GM21717 (cell line): ENCODE measurements around the gene NR2C2AP.
A peak's percentile ranks its signal among the peaks of the same experiment; 100 is the strongest.
"Not testable (repeated sequence)": the region's sequence is repeated elsewhere in the genome, so short reads cannot be mapped to it uniquely, and the experiment has no call there.

Experiments used
- ATAC-seq: cut with Tn5 transposase; IDR thresholded peaks from one replicate; pipeline ENCODE4 v1.9.1; 2021; ENCODE audit warnings: mild to moderate bottlenecking, moderate library complexity; ENCODE audit not compliant: unreplicated experiment

The NR2C2AP gene

DNA sequence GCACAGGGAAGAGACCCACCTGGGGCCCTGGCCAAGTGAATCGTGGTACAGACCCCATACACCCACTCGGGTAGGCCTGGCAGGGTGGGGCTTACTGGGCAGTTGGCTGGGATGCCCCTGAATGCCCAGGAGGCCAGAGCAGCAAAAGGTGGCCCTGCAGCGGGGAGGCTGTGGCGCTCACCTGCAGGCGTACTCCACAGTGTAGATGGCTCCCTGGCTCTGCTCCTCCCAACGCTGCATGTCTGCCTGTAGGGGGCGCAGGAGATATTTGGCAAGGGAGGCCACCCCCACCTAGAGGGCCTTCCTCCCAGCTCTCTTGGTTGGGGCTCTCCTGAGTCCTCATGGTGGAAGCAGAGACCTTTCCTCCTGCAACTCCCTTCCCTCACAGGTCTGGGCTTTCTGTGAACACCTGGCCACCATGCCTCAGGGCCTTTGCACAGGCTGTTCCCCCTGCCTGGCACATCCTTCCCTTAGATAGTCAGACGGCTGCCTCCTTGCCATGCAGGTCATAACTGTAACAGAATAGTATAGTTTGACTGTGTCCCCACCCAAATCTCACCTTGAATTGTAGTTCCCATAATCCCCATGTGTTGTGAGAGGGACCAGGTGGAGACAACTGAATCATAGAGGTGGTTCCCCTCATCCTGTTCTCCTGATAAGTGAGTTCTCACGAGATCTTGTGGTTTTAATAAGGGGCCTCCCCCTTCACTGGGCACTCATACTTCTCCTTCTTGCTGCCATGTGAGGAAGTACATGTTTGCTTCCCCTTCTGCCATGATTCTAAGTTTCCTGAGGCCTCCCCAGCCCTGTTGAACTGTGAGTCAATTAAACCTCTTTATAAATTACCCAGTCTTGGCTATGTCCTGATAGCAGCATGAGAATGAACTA, 17.1 kb downstream of the NR2C2AP start:
- no peak for ATAC-seq

DNA sequence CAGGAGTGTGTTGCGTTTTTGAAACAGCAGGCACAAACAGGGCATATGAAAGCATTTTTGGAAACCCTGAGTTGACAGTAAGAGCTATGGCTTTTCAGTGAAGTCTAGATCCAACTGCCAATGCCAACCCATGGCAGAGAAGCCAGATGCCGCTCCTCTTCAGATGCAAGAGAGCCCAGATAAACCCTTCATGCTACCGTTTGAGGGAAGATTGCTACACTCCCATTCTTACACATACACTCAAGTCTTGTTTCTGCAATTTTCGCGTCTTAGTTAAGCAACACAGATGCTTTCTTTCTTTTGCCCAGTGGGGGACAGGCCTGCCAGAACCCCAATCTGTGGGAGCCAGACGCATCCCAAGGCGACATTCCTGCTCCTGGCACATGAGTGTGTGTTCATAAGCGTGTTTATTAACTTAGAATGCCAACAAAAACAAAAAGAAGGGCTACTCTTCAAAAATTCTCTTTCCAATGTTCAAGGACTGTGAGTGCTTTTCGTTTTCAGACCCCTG, 21.7 kb downstream of the NR2C2AP start:
- no peak for ATAC-seq

DNA sequence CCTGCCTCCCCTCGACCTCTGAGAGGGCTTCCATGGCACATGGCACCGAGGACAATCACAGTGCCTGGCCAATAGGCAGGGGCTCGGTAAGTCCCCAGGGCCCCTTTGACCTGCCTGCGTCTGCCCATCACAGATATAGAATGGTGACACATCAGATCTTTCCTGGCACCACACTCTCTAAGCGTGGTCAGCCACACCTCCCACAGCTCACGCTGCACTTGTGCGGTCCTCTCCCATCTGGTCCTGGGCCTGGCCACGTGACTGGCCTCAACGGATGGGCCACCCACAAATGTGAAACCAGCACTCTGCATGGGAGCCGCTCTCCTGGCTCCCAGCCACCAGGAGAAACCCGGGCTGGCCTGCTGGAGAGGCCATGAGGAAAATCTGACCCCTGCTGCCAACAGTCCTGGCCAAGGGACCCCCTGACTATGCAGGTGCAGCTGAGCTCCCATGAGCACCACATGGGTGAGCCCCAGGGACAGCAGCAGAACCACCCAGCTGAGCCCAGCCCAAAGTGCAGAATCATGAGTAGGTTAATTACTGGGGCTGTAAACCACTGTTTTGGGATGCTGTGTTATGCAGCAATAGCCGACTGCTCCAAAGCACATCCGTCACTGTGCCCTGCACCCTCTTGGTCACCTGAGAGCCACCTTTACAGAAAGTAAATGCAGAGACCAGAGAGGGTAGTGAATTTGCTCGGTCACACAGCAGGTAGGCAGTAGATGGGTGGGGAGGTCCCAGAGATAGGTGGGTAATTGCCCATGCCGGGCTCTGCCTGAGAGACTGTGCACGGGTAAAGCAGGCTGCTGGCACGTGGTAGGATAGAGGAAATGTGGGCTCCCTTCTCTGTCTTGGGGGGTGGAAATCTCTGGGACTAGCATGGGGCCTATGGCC, 23.4 kb downstream of the NR2C2AP start:
- ATAC-seq = no peak

DNA sequence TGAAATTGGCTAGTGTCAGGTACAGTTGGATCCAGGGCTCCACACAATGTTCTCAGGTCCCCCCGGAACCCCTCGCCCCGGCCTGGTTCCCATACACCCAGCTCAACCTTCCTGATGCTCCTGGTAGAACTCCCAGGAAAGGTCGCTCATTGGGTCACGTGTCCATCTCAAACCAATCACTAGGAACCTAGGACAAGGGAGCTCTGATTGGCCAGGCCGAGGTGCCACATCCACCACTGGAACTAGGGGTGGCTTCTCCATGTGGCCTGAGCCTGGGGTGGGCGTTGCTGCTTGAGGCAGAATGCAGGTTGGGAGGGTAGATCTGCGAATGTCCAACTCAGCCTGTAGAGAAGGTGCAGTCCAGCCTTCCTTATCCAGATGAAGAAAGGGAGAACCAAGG, 26.3 kb downstream of the NR2C2AP start:
- no peak for ATAC-seq

DNA sequence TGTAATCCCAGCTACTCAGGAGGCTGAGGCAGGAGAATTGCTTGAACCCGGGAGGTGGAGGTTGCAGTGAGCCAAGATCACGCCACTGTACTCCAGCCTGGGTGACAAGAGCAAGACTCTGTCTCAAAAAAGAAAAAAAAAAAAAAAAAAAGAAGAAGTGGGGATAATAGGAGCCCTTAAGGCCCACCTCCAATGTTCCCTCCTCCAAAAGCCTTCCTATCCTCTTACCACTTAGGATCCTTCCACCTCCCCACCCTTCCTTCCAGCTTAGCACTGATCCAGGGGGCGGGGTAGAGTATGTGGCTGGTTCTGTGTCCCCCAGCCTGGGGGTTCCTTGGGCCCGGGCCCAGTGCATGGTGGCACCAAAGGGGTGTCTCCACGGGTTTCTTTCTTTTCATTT, 30.0 kb downstream of the NR2C2AP start:
- ATAC-seq = not testable (repeated sequence)

GRCh38 chr19:19171821-19172532, 31.2 kb downstream of the NR2C2AP start:
- no peak for ATAC-seq

DNA sequence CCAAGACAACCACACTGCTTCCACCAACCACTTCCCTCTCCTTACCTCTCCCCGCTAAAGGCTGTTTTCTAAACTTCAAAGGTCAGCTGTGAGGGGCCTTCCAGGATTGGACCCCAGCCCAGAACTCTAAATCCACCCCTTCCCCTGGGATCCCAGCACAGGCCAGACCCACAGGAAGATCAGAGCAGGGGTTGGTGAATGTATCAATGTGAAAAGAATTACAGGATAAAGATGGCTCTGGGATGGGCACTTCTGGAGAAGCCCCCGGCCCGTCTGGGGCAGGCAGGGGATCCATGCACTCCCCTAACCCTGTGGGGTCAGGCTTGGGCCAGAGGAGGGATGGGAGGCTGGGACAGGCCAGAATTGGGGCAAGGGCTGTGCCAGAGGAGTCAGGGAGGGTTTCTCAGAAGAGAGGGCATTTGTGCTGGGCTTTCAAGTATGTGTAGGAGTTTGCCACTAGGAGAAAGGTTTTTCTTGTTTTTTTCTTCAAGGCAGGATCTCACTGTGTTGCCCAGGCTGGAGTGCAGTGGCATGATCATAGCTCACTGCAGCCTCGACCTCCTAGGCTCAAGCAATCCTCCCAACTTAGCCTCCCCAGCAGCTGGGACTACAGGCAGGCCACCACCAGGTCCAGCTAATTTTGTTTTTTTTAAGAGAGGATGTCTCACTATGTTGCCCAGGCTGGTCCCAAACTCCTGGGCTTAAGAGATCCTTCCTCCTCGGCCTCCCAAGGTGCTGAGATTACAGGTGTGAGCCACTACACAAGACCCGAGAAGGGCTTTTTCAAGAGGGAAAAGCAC, 32.1 kb downstream of the NR2C2AP start:
- ATAC-seq = no peak

DNA sequence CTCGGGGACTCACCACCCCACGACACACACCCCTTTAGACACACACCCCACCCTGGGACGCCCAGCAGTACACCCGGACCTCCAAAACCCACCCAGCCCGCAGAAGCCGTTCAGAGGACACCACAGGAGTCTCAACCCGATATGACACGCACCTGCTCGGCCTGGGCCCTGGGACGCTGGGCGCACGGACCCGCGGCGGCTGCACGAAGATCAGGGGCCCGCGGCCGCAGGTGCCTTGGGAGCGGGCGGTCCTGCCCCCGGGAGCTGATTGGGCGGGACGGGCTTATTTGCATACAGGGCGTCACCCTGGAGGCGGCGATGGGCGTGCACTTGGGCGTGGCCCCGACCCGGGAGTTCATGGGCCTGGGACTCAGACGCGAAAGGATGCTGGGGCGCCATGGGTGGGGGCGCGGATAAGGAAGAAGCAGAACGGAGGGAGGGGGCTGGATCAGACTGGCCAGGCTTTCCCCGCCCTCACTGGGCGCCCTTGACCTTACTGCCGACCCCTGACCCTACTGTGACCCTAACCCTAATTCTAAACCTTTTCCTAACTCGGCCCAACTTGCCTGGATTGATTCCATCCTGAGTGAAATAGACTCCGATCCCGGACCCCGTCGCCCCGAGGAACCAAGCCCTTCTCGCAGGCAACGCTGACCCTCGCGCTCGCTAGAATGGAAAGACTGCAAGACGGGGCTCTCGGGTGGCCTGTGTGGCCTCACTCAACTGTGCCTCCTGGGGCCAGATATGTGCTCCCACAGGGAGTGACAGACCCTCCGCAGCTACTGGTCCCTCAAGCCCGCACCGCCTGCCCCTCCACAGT, 33.0 kb downstream of the NR2C2AP start, which contains the start of gene MEF2B:
Gene MEF2B (minus strand): TSS at position 211 of the 820 bp plus-strand sequence. CDS start 19,528 bp downstream, outside the sequence.
- peak; percentile 70 for ATAC-seq

- peak; percentile 8 for ATAC-seq
Observed at GRCh38 chr19:19169236-19170052, 33.8 kb downstream of the NR2C2AP start.

DNA sequence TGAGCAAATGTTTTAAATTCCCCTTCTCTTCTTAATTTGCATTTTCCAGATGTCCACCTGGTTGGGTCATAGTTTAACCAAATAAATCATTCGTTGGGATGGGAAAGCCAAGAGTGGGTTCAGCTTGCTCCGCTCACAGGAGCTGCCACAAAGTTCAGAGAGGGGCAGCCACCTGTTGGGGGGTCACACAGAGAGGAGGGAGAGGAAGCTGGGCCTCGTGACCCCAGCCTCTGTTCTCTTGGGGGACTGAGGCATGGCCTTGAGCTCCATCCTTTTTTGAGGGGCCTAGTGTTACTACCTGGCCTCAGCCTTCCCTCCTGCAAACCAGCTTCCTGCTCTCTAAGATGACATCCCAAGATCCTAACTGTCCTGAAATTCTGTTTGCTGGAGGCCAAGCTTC, 35.6 kb downstream of the NR2C2AP start:
- no peak for ATAC-seq

DNA sequence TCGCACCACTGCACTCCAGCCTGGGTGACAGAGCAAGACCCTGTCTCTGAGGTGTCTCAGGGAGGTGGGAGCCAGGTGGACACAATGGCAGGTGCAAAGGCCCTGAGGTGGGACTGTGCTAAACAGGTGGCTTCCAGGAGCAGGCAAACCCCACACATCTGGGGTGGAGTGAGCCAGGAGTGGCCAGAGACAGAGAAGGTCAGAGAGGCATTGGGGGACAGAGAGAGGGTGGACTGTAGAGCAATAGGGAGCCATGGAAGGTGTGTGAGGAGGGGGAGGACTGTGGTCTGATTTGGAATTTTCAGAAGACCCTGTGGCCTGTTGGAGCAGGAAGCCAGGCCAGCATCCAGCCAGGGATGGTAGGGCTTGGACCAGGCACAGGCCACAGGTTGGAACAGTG, 37.8 kb downstream of the NR2C2AP start:
- no peak for ATAC-seq

GRCh38 chr19:19162495-19162894, 40.7 kb downstream of the NR2C2AP start:
- no peak for ATAC-seq

DNA sequence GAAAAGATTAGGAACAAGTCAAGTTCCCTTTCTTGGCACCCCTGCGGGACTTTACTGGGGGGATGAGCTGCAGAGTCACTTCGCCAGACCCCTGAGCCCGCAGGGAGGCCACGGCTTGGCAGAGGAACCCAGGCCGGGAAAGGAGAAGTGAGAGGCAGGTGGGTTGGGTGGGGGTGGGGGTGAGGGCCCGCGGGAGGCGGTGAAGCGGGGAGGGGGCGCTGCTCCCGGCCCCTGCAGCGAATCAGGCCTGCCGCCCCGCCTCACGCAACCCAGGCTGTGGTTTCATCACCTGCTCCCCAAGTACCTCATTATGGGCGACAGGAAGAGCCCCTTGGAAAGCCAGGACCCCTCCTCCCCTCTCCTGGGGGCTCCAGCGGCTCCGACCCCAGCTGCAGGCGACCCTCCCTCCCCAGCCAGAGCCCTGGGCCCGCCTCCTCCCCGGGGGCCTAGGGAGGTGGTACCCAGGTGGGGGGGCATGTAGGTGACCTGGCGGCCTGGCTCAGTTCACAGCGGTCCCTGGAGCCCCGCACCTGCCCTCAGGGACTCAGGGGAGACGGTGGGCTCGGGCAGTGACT, 42.7 kb downstream of the NR2C2AP start:
- no peak for ATAC-seq

- ATAC-seq = no peak
Observed at GRCh38 chr19:19159534-19159933, 43.7 kb downstream of the NR2C2AP start.

DNA sequence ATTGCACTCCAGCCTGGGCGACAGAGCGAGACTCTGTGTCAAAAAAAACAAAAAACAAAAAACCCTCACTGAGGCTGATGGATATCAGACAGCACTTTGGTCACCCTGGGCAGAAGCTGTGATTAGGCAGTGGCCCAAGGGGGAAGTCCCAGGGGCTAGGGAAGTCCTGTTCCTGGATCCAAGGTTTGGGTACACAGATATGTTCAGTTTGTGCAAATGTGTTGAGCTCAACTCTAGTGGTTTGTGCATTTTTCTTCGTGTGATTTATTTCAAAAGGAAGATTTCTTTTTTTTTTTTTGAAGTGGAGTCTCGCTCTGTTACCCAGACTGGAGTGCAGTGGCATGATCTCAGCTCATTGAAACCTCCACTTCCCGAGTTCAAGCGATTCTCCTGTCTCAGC, 45.4 kb downstream of the NR2C2AP start:
- no peak for ATAC-seq

DNA sequence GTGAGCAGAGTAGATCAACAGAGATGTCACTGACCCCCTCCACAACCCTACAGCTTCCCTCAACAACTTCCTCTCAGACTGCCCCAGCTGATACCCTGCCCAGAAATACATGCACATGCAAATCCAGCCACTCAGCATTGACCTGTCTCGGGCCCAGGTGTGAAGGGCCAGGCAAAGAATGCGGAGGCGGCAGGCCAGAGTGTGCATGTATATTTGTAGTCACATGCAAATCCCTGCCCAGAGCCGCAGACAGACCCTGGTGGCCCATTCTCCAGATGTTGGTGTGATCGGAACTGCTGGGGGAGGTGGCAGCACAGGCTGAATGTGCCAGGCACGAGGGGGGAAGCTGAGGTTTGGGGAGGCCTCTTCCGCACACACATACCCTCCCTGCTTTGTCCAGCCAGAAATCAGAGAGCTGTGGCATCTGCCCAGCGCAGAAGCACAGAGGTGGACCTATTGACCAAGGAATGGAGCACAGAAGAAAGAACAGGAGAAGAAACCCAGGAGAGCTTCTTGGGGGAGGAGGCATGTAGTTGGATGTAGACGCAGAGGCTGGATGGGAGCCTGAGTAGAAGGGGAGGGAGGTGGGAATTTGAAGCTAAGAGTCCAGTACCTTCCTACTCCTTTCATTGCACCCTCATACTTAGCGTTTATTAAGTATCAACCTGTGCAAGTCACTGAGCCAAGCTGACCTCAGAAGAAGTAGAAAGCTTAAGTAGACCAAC, 47.6 kb downstream of the NR2C2AP start:
- ATAC-seq = peak; percentile 58

- ATAC-seq = no peak
Observed at GRCh38 chr19:19154768-19155494, 48.3 kb downstream of the NR2C2AP start.
